Cardiac muscle cell (in vitro differentiated cells and primary cell): Measurements from ENCODE around the gene DDX51. TPM values are rescaled to one million over a fixed set of nuclear protein-coding genes. Genes with fewer than 3 reads are reported as not detected.

ENCODE experiments used
- DNase-seq, 2 donors: peaks; one replicate each; pipeline versions ENCODE4 v3.0.0 to v3.0.0-alpha.2; 2010 to 2017; ENCODE audit warnings: low read depth in 1 of 2, low spot score in 1 of 2
- H3K27ac ChIP-seq: fragments of 200-600 bp; sonication (generic); 2 replicates; pipeline ENCODE4 v1.5.1; 2016
- H3K27me3 ChIP-seq: fragments of 200-600 bp; sonication (generic); 2 replicates; pipeline ENCODE4 v1.6.0; 2016; ENCODE audit warnings: control low read depth
- H3K36me3 ChIP-seq: fragments of 200-600 bp; sonication (generic); 2 replicates; pipeline ENCODE4 v1.5.1; 2016; ENCODE audit warnings: control low read depth
- H3K4me1 ChIP-seq: fragments of 200-600 bp; sonication (generic); 2 replicates; pipeline ENCODE4 v1.8.1; 2017; ENCODE audit warnings: low read depth, mild to moderate bottlenecking, mixed run types
- H3K4me3 ChIP-seq: fragments of 200-600 bp; sonication (generic); 2 replicates; pipeline ENCODE4 v1.5.1; 2016; ENCODE audit warnings: mild to moderate bottlenecking
- H3K9me3 ChIP-seq: fragments of 200-600 bp; sonication (generic); 2 replicates; pipeline ENCODE4 v1.5.1; 2017; ENCODE audit warnings: low read depth, mild to moderate bottlenecking, control low read depth
- polyA plus RNA-seq: library from polyadenylated mRNA; unstranded; fragments of >200 nt; fragmentation: Nextera tagmentation; extraction: Ambion mirVana; gene quantifications from 2 replicates; pipeline ENCODE4 v1.2.1, GENCODE V29; 2016
- total RNA-seq: library from RNA; depleted of rRNA; stranded (reverse); fragments of >200 nt; gene quantifications from 2 replicates; pipeline ENCODE4 v1.2.3, GENCODE V29; 2016
- TF ChIP-seq, protein P1 (sequence below): IDR thresholded peaks from 2 replicates; pipeline ENCODE4 v1.5.1; 2012; ENCODE audit warnings: low read depth, mild to moderate bottlenecking, low read length

DDX51 gene
- total and polyA plus RNA-seq, 2 experiments from 2014 or later, result 15.6 to 22.9 TPM

GRCh38 chr12:132095520-132096409 is 48.4 kb downstream of the DDX51 start:
- Histone ChIP-seq H3K4me1 (no peaks in the 10 kb centered on the region), H3K27ac (no peak overlapping the region), H3K4me3 (no peak overlapping the region), H3K9me3 (no peaks in the 10 kb centered on the region), H3K36me3 (peaks cover 6% of the 10 kb centered on the region), H3K27me3 (no peaks in the 10 kb centered on the region)
- no peak for DNase-seq
- TF ChIP-seq, protein P1, sequence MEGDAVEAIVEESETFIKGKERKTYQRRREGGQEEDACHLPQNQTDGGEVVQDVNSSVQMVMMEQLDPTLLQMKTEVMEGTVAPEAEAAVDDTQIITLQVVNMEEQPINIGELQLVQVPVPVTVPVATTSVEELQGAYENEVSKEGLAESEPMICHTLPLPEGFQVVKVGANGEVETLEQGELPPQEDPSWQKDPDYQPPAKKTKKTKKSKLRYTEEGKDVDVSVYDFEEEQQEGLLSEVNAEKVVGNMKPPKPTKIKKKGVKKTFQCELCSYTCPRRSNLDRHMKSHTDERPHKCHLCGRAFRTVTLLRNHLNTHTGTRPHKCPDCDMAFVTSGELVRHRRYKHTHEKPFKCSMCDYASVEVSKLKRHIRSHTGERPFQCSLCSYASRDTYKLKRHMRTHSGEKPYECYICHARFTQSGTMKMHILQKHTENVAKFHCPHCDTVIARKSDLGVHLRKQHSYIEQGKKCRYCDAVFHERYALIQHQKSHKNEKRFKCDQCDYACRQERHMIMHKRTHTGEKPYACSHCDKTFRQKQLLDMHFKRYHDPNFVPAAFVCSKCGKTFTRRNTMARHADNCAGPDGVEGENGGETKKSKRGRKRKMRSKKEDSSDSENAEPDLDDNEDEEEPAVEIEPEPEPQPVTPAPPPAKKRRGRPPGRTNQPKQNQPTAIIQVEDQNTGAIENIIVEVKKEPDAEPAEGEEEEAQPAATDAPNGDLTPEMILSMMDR, result no peak

- no peak for DNase-seq
- H3K4me3 ChIP-seq, result no peak overlapping the region
- H3K27me3 ChIP-seq, result no peaks in the 10 kb centered on the region
- peaks cover 6% of the 10 kb centered on the region for H3K36me3 ChIP-seq
- H3K27ac ChIP-seq, result no peak overlapping the region
- H3K4me1 ChIP-seq, result no peaks in the 10 kb centered on the region
- H3K9me3 ChIP-seq, result no peaks in the 10 kb centered on the region
- TF ChIP-seq, protein P1, result no peak
Measured at GRCh38 chr12:132094269-132094891, 49.7 kb downstream of the DDX51 start.

- H3K27me3 ChIP-seq, result no peaks in the 10 kb centered on the region
- no peak overlapping the region for H3K27ac ChIP-seq
- H3K4me1 ChIP-seq, result peaks cover 7% of the 10 kb centered on the region
- DNase-seq, result peak in 1 of 2 donors; percentile 12
- H3K9me3 ChIP-seq, result no peaks in the 10 kb centered on the region
- peaks cover 9% of the 10 kb centered on the region for H3K36me3 ChIP-seq
- no peak overlapping the region for H3K4me3 ChIP-seq
- TF ChIP-seq, protein P1, result no peak
Measured at GRCh38 chr12:132089407-132089910, 54.7 kb downstream of the DDX51 start.

Other genes starting within 250 kb of the DDX51 start
- gene ULK1, start 249.7 kb downstream of the DDX51 start, total RNA-seq, result 17.8 and 27.6 TPM in 2 replicates
- 14.2 and 16.2 TPM in 2 replicates for gene ULK1, start 249.7 kb downstream of the DDX51 start, polyA plus RNA-seq
- gene PUS1, start 215.0 kb downstream of the DDX51 start, total RNA-seq, result 7.2 and 7.4 TPM in 2 replicates
- 7.6 and 10.4 TPM in 2 replicates for gene PUS1, start 215.0 kb downstream of the DDX51 start, polyA plus RNA-seq
- 13.2 and 28.4 TPM in 2 replicates for gene EP400, start 194.4 kb downstream of the DDX51 start, total RNA-seq
- gene EP400, start 194.4 kb downstream of the DDX51 start, polyA plus RNA-seq, result 14.6 and 15.8 TPM in 2 replicates
- 17.1 and 20.5 TPM in 2 replicates for gene NOC4L, start 138 bp upstream of the DDX51 start, total RNA-seq
- 33.1 TPM in 2 replicates for gene NOC4L, start 138 bp upstream of the DDX51 start, polyA plus RNA-seq
- gene GALNT9, start 185.3 kb upstream of the DDX51 start, total RNA-seq, result 0.18 and 0.42 TPM in 2 replicates
- 0.45 TPM in 2 replicates for gene GALNT9, start 185.3 kb upstream of the DDX51 start, polyA plus RNA-seq